ENCODE measurements around the gene FOXP2.
A peak's percentile ranks its signal among the peaks of the same experiment; 100 is the strongest.
"Not testable (repeated sequence)": the region's sequence is repeated elsewhere in the genome, so short reads cannot be mapped to it uniquely, and the experiment has no call there.

The FOXP2 gene

GRCh38 chr7:114422507-114423501, 8.2 kb downstream of the FOXP2 start:
- no peak for DNase-seq

- DNase-seq: no peak
These were observed 11.8 kb downstream of the FOXP2 start for GRCh38 chr7:114426382-114426781.

- DNase-seq: no peak
These were observed 12.2 kb downstream of the FOXP2 start for GRCh38 chr7:114426824-114427223.

GRCh38 chr7:114428211-114428610, 13.6 kb downstream of the FOXP2 start:
- no peak for DNase-seq

GRCh38 chr7:114431189-114431588, 16.6 kb downstream of the FOXP2 start:
- no peak for DNase-seq

GRCh38 chr7:114432061-114432460, 17.4 kb downstream of the FOXP2 start:
- DNase-seq: no peak

- no peak for DNase-seq
These were observed 18.1 kb downstream of the FOXP2 start for GRCh38 chr7:114432703-114433102.

- DNase-seq: no peak
These were observed 25.0 kb downstream of the FOXP2 start for GRCh38 chr7:114439581-114439980.

- not testable (repeated sequence) for DNase-seq
These were observed 26.3 kb downstream of the FOXP2 start for GRCh38 chr7:114440927-114441326.

GRCh38 chr7:114444196-114444595, 29.6 kb downstream of the FOXP2 start:
- no peak for DNase-seq

- no peak for DNase-seq
These were observed 35.8 kb downstream of the FOXP2 start for GRCh38 chr7:114450431-114450830.

- DNase-seq: no peak
These were observed 45.0 kb downstream of the FOXP2 start for GRCh38 chr7:114459574-114459973.

GRCh38 chr7:114460021-114460420, 45.4 kb downstream of the FOXP2 start:
- DNase-seq: no peak

GRCh38 chr7:114466917-114467316, 52.3 kb downstream of the FOXP2 start:
- DNase-seq: no peak

GRCh38 chr7:114468844-114469243, 54.2 kb downstream of the FOXP2 start:
- DNase-seq: no peak

- DNase-seq: no peak
These were observed 58.4 kb downstream of the FOXP2 start for GRCh38 chr7:114472896-114473512.

- DNase-seq: no peak
These were observed 63.8 kb downstream of the FOXP2 start for GRCh38 chr7:114478384-114478783.

GRCh38 chr7:114481999-114482398, 67.4 kb downstream of the FOXP2 start:
- DNase-seq: peak; percentile 0

GRCh38 chr7:114484226-114484625, 69.6 kb downstream of the FOXP2 start:
- no peak for DNase-seq

- no peak for DNase-seq
These were observed 72.6 kb downstream of the FOXP2 start for GRCh38 chr7:114487174-114487573.

GRCh38 chr7:114488696-114489095, 74.1 kb downstream of the FOXP2 start:
- DNase-seq: no peak

GRCh38 chr7:114497491-114497890, 82.9 kb downstream of the FOXP2 start:
- not testable (repeated sequence) for DNase-seq

GRCh38 chr7:114502454-114503254, 88.0 kb downstream of the FOXP2 start:
- no peak for DNase-seq
